Measurements from ENCODE around the gene TBRG4.
"Not testable (repeated sequence)": the region's sequence is repeated elsewhere in the genome, so short reads cannot be mapped to it uniquely, and the experiment has no call there.

The TBRG4 gene

DNA sequence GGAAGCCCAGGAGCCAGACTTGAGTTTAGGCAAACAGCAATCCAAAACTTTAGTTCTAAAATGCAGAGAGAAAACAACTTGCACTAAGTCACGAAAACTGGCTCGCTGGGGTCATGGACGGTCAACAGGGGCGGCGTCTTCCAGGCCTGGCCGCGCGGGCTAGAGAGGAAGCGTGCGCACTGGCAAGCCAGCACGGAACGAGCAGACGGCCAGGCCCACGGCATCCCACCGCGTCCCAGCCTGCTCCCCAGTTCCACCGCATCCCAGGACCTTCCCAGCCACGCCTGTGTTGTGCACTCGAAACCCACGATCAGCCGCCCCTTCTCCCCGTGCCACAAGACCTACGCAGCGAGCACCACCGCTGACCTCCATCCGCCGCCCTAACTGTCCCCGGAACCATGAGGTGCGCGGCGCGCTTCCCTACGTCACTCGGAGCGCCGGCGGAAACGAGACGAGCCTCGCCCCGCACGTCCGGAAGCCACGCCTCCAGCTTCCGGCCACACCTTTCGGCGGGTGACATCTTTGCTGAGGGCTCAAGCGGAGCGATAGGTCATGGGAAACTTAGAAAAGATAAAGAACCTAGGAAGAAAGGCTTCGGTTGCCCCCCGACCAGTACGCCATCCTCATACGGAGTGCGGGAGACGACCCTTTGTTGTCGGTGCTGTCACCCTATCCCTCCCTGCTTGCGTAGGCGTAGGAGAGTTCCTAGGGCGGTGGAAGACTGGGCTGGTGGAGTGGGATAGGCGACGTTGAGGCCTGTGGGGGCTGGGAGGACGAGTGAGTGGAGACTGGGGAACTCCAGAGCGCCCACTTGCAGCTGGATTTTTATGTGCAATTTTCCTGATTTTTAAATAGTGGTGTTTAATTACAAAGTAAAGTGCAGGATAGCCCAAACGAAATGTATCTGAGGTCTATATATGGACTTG is at the start of gene TBRG4:
TSS of gene TBRG4 (minus strand) at position 400 of the 926 bp plus-strand sequence. CDS start 2,460 bp downstream, outside the sequence.
- peak; percentile 95 for DNase-seq

- DNase-seq = no peak
Measured at GRCh38 chr7:45161138-45161537, 49.6 kb upstream of the TBRG4 start.

- DNase-seq = no peak
Measured at GRCh38 chr7:45160417-45160881, 49.0 kb upstream of the TBRG4 start.

DNA sequence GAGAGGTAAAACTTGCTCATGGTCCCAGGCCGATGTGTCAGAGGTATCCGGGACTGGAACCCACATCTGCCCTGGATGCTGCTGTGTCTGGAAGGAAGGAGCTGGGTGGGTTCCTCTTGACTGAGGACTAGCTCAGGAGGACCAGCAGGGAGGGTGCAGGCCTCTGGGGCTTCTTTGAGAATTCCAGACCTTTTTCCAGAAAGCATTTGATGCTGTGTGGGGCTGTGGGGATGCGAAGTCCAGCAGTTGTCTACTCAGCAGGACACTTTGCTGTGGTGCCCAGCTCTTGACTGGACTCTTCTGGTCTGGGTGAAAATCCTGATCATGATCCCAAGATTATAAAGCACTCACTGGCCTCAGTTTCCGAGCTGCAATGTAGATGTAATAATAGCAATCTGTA is 47.8 kb upstream of the TBRG4 start:
- no peak for DNase-seq

GRCh38 chr7:45158471-45158870 is 47.0 kb upstream of the TBRG4 start:
- no peak for DNase-seq

DNA sequence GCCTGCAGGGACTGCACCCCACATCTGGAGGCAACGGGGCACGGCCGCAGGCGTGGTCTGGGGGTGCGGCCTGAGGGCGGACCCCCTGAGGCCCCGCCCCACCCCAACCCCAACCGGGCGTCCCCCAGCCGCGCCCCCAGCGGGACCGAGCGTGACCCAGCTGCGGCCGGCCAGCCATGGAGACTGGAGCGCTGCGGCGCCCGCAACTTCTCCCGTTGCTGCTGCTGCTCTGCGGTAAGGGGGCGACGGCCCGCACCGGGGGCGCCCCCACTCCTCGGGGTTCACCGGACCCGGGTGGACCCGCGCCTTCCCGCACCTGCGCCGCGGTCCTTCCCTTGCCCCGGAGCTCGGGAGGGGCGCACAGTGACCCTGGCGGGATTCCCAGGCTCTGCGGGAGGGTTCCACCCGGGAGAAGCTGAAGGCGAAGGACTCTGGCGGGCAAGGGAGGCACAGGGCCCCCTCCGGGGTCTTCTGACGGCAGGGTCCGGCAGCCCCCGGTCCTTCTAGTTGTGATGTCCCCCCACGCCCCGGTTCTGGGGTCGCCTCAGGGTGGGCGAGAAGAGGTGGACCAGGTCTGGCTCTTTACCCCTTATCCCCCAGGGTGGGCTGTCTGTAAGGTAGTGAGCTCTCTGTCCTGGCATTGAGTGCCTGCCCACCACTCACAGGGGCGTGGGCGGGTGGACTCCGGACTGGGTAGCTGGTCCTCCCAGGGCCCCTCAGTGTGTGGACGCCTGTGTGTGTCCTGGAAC is 46.3 kb upstream of the TBRG4 start, which contains the start of gene RAMP3:
TSS of gene RAMP3 (plus strand) at position 139 of the 749 bp plus-strand sequence. CDS start at position 177, 38 bp downstream.
- DNase-seq = no peak

DNA sequence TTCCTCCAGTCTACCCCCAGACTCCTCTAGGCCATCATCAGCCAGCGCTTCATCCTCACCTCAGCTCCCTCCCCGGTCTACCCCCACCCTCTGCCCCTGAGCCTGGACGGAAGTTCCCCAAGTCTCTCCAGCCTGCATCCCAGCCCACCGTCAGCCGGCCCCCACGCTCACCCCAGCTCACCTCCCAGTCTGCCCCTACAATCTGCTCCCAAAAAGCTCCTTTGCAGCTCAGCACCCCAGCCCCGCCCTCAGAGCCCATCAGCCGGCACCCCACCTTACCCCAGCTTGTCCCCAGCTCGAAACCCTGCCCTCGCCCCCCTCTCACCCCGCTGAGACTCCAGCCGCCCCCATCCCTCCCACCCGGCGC is 45.8 kb upstream of the TBRG4 start:
- DNase-seq = no peak

DNA sequence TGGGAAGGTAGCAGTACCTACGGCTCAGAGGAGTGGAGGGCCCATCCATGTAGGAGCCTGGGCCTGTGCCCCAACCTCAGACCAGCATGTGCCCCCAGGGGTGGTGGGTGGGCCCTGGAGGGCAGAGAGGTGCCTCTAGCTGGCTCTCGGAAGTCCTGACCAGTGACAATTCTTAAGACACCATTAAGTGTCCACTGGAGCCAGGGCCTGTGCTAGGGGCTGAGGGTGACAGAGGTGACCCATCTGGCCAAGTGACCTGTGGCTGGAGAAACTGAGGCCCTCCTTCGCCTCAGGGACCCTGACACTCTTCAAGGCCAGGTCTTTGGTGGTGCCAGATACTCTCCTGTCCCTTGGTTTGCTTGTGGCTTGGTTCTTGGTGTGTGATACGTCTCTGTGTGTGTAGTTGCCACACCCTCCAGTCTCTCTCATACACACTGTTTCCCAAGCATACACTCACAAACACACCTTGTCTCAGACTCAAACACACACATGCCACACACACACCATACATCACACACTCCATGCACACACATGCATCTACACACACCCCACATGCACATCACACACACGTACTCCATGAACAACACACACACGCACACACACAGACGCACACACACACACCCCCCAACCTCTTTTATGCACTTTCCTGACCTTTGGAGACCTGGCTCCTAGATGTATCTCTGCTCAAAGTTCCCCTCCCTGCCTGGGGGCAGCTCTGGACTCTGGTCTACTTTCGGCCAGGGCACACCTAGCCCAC is 45.2 kb upstream of the TBRG4 start:
- no peak for DNase-seq

GRCh38 chr7:45155941-45156340 is 44.4 kb upstream of the TBRG4 start:
- DNase-seq = no peak

DNA sequence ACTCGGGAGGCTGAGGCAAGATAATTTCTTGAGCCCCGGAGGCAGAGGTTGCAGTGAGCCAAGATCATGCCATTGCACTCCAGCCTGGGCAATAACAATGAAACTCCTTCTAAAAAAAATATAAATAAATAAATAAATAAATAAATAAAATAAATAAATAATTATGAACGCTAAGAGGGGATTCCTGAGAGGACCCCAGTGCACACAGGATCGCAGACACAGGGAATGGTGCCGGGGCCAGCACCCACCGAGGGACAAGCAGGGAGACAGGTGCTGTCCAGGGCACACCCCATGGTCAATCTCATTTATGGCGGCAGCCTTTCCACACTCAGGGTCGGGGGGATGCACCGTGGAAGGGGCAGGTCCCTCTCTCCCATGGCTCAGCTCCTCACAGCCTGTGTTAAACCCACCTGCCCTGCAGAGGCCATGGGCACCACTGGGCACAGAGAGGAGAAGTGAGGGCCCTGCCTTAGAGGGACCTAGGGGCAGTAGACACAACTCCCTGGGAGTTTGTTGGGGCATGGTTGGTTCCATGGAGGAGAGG is 43.9 kb upstream of the TBRG4 start:
- no peak for DNase-seq

GRCh38 chr7:45153861-45154260 is 42.4 kb upstream of the TBRG4 start:
- not testable (repeated sequence) for DNase-seq

DNA sequence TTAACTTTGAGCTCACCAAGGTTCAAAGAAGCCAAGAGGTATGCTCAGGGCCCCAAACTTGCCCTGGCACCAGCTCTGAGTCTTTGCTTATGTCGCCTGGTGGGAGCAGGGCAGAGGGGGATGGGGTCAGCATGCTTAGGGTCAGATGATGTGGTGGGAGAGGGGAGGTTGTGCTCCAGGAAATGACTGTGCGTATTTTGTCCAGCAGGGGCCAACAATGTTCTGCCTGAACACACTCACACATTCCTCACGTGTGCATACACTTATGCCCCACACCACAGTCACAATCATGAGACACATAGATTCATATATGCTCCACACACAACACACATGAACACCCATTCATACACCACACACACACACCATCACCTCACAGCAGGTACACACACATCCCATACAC is 41.7 kb upstream of the TBRG4 start:
- no peak for DNase-seq

DNA sequence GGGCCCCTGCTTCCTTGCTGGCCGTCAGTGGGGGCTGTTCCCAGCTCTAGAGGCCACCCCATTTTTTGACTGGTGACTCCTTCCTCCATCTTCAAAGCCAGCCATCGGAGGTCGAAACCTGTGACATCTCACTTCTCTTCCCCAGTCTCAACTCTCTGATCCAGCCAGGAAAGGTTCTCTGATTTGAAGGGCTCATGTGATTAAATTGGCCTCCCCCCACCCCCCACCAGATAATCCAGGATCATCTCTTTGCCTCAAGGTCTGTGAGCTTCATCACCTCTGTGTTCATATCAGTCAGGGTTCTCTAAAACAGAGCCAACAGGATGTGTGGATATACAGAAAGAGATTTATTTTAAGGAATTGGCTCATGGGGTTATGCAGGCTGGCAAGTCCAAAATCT is 40.5 kb upstream of the TBRG4 start:
- no peak for DNase-seq

- DNase-seq = no peak
Measured at GRCh38 chr7:45151131-45151684, 39.7 kb upstream of the TBRG4 start.

DNA sequence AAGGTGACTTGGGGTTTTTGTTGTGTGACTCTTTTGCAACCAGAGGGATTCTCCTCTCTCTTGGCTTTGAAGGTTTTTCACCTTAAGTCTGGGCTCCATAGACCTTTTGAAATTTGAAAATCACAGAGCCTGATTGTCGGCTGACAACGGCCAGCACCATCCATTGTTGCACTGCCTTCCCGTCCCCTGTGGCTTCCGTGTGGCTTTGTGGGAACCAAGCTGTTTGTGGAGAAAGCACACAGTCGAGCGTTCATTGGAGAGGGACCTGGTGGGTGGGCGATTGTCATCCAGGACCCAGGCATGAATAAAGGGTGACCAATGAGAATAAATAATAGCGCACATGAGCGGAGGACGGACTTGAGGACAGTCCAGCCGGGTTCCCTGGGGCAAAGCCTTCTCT is 38.7 kb upstream of the TBRG4 start:
- no peak for DNase-seq

- DNase-seq = no peak
Measured at GRCh38 chr7:45149606-45150005, 38.1 kb upstream of the TBRG4 start.

DNA sequence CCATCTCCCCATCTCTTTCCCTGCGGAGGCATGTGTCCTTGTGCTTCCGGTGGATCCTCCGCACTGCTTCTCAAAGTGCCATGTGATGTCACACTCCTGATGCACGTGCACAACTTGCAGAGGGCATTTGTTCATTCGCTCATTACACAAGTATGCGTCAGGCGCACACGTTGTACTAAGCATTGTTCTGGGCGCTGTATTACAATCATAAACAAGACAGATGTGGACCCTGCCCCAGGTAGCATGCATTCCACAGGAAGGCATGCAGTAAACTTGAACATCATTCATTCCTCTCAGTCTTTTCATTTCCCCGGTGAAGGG is 37.1 kb upstream of the TBRG4 start:
- no peak for DNase-seq

DNA sequence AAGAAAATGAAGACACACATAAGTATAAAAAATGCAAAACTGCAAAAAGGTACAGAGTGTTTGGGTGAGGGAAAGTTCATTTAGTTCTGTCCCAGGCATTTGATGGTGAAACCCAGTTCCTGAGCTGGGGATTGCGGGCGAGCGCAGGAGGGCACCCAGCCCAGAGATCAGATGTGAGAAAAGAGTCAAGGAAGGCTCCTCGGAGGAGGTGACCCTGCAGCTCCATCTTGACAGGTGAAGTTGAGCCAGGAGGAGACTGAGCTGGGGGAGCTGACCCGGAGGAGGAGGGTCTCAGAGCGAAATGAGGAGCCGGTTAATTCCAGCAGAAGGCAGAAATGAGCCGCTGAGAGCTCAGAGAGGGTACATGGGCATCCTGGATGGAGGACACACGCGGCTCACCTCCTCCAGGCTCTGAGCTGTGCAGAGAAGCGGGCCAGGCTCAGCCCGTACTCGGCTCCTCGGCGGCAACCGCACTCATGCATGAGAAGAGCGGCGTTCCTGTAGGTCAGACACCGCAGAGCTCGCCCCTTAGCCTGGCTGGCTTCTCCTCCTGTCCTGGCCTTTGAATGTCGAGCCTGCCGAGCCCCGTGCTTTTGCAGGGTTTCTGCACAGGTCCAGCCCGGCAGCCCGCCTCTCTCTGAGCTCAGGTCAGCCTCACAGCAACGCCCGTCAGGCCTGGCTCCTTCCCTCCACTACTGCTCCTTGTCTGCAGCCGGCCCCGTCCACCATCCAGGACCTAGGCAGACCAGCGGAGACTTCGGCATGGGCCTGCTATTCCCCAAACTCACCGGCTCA is 36.6 kb upstream of the TBRG4 start:
- no peak for DNase-seq

GRCh38 chr7:45146531-45147379 is 35.3 kb upstream of the TBRG4 start:
- DNase-seq = no peak

DNA sequence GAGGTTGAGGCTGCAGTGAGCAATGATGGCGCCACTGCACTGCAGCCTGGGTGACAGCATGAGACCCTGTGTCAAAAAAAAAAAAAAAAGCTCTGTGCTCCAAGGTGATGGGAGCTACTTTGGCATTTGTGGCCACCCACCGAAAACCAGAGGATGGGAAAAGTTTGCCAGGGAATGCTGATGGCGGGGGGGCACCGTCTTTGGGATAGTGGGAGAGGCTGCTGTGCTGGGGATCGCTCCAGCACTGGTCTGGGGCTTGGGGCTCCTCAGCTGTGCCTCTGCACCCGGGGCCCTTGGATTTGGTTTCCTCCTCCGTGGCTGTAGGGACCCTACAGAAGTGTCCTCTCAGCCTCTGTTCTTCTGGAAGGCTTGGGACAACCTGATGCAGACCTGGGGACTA is 34.4 kb upstream of the TBRG4 start:
- no peak for DNase-seq

- no peak for DNase-seq
Measured at GRCh38 chr7:45143616-45144015, 32.1 kb upstream of the TBRG4 start.

All from NCI-H2171 treated with DMSO at 0.1 percent for 48 hours (cell line).